AG09309 (cell line): ENCODE results near the gene XPNPEP1.

ENCODE experiments used
- DNase-seq: peaks from one replicate; pipeline ENCODE4 v3.0.0-alpha.2; 2010; ENCODE audit warnings: low read depth
- H3K4me3 ChIP-seq: 2 replicates; pipeline ENCODE4 v1.5.1; 2011; ENCODE audit warnings: mild to moderate bottlenecking, low read depth, low read length, moderate library complexity; ENCODE audit not compliant: control insufficient read depth
- CTCF ChIP-seq: IDR thresholded peaks from 2 replicates; pipeline ENCODE4 v1.5.1; 2011; ENCODE audit warnings: mild to moderate bottlenecking, low read depth, low read length, inconsistent platforms; ENCODE audit not compliant: insufficient read depth, control insufficient read depth; ENCODE audit errors: missing control alignments

XPNPEP1 gene

GRCh38 chr10:109887776-109888175 is 35.5 kb downstream of the XPNPEP1 start:
- no peak overlapping the region for H3K4me3 ChIP-seq
- DNase-seq: no peak
- no peak for TF ChIP-seq CTCF

DNA sequence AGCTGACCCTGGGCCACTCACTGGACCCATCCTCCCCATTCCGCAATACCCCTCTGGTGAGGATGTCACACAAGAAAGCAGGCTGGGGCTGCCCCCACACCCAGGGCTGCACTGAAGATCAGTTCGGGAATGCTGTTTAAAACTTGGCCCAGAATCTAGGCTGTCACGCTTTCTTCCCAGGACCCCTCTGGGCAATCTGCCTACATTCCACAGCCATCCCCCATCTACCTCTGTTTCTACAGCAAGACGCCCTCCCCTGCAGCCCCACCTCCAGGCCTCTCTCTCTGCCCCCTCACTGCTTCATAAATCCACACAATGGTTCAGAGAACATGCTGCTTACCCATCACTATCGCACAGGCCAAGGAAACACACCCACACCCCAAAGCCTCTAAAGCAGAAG is 36.1 kb downstream of the XPNPEP1 start:
- TF ChIP-seq CTCF: no peak
- H3K4me3 ChIP-seq: no peak overlapping the region
- no peak for DNase-seq

DNA sequence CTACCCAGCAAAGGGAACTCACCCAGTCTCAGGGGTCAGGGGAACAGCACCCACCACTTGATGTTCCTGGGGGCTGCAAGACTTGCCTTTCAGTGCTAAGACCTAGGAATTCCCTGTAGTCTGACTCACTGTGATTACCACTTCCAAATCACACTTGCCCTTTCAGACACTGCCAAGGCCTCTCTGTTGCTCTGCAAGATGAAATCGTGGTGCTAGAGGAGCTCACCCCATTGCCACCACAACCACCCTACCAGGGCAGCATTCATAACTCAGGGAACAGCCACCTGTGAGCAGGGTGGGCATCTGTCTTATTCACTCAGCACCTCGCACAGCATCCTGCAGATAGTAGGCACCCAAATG is 36.5 kb downstream of the XPNPEP1 start:
- TF ChIP-seq CTCF: no peak
- no peak overlapping the region for H3K4me3 ChIP-seq
- DNase-seq: no peak

DNA sequence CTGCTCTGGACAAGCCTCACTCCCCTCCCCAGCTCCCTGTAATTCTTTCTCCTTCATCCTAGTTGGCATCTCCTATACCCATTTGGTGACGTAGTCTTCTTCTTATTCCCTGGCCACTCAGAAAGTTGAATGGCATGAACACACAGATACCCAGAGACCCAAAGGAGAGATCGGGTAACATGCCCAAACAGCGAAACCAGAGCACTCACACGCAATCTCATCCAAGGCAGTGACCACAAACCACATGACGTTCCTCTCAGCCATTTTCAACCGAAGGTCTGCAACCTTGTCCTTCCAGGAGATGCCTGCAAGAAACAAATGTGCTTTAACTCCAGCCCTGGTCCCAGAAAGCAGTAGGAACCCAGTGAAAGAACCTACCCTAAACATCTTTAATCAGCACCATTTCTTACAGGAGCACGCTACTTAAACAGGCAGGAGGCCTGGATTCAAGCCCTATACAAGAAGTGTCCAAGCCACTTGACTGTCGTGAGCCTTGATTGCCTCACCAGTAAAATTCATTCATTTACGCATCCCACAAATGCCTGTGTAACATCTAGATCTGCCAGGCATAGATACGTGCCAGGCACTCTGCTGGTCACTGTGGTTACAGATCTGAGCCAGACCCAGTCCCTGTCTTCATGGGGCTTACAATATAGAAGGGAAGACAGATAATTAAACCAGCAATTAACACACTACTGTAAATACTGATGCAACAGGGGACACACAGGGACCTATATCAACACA is 37.1 kb downstream of the XPNPEP1 start:
- no peak for TF ChIP-seq CTCF
- DNase-seq: peak; percentile 28
- H3K4me3 ChIP-seq: no peak overlapping the region

DNA sequence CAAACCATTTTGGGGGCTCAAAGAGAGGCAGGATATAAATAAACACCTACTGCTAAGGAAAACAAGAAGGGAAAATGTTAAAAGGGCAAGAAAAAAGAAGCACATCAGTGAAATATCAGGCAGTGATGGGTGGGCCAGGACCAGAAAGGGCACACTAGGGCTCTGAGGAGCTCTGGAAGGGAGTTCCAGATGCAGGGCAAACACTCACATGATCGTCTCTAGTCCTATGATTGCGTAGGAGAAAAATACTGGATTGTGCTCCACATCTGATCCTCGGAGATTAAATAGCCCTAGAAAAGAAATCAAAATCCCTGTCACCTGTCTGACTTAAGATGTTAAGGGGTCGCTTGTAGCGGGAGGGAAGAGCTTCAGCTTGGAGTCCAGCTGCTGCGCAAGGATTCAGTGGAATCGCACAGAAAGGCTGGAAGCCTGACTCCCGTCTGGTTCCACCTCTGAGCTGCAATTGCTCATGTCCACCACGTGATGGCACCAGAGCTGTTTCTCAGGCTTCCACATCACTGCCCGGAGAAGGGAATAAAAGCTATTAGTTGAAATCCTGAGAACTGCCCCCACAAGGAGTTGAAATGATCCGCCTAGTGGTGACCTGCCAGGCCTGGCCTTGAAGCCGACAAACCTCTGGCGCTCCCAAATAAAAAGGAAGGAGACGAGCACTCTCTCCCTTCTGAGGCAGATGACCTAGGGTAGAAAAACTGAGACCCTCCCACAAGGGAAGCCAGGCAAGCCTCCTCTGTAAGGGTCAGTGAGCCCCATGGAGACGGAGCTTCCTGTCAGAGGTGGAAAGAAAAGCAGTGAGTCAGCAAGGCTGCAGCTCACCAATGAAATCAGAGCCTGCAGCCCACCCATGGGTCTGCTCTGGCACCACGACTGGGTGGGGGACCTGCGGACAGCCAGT is 39.2 kb downstream of the XPNPEP1 start:
- TF ChIP-seq CTCF: peak; percentile 97
- peak; percentile 67 for DNase-seq
- H3K4me3 ChIP-seq: no peak overlapping the region

GRCh38 chr10:109882251-109883057 is 40.9 kb downstream of the XPNPEP1 start:
- DNase-seq: no peak
- no peak for TF ChIP-seq CTCF
- H3K4me3 ChIP-seq: no peak overlapping the region
